Nephron (organoid): ENCODE measurements around the gene LIN54.
A peak's percentile ranks its signal among the peaks of the same experiment; 100 is the strongest.

Experiments used
- H3K27ac Mint-ChIP-seq, 3 experiments: 2 replicates each; pipeline ENCODE4 v1.8.0; 2020; ENCODE audit warnings: mixed read lengths in 3 of 3, mild to moderate bottlenecking in 2 of 3, moderate library complexity in 1 of 3
- H3K27me3 Mint-ChIP-seq: 2 replicates; pipeline ENCODE4 v1.8.0; 2021; ENCODE audit warnings: low read depth, mild to moderate bottlenecking, moderate library complexity, mixed read lengths
- H3K36me3 Mint-ChIP-seq: 2 replicates; pipeline ENCODE4 v1.8.0; 2020; ENCODE audit warnings: low read depth, mixed read lengths
- H3K4me1 Mint-ChIP-seq: 2 replicates; pipeline ENCODE4 v1.8.0; 2020; ENCODE audit warnings: mixed read lengths
- H3K4me3 Mint-ChIP-seq, 3 experiments: 2 replicates each; pipeline ENCODE4 v1.8.0; 2020; ENCODE audit warnings: mild to moderate bottlenecking in 3 of 3, mixed read lengths in 3 of 3, moderate library complexity in 2 of 3
- H3K9me3 Mint-ChIP-seq: 2 replicates; pipeline ENCODE4 v1.8.0; 2020; ENCODE audit warnings: mixed read lengths
- CTCF ChIP-seq, 3 experiments: fragments of 200-600 bp; sonication (generic); IDR thresholded peaks; one replicate each; pipeline ENCODE4 v1.5.0; 2021; ENCODE audit warnings: antibody characterized with exemption in 3 of 3; ENCODE audit not compliant: unreplicated experiment in 3 of 3

The LIN54 gene

DNA sequence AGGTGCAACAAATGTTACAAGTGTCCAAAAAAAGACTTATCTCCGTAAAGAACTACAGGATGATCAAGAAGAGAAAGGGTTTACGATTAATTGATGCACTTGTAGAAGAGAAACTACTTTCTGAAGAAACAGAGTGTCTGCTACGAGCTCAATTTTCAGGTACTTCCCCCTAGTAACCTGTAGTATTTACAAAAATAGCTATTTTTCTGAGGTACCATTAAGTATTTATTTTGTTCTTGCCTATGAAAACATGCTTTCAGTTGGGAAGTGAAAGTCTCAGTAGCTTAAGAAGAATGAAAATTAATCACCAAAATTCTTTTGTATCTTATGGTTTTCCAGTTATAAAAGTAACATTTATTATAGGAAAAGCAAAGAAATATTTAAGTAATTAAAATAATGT lies 104.2 kb downstream of the LIN54 start:
- no peak overlapping the region for H3K4me3 Mint-ChIP-seq
- no peaks in the 10 kb centered on the region for H3K4me1 Mint-ChIP-seq
- H3K27me3 Mint-ChIP-seq = no peaks in the 10 kb centered on the region
- no peak overlapping the region for H3K27ac Mint-ChIP-seq
- peaks cover 23% of the 10 kb centered on the region for H3K36me3 Mint-ChIP-seq
- no peaks in the 10 kb centered on the region for H3K9me3 Mint-ChIP-seq
- no peak for TF ChIP-seq CTCF (IDR thresholded peaks at IDR 0.05; ENCODE audit: unreplicated experiment in 3 of 3)

DNA sequence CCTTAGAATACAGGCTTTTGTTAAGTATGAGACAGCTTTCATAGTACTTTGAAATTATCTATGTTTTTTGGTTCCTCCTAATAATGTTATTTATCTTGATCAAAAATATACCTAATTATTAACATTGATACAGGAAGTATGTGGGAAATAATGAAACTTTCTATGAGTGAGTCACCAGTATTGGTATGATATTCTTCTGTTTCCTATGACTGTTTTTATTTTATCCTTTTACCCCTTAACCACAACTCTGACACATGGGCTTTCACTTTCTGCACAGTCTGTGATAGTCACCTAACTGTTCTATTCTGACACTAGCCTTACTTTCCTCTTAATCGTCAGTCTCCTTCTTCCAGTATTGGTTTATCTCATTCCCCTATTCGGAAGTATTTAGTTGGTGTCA lies 105.4 kb downstream of the LIN54 start:
- Mint-ChIP-seq H3K27ac (no peak overlapping the region), H3K9me3 (no peaks in the 10 kb centered on the region), H3K27me3 (no peaks in the 10 kb centered on the region), H3K36me3 (peaks cover 17% of the 10 kb centered on the region), H3K4me1 (no peaks in the 10 kb centered on the region), H3K4me3 (peak overlapping the region in 1 of 3 experiments; percentile 18)
- no peak for TF ChIP-seq CTCF (IDR thresholded peaks at IDR 0.05; ENCODE audit: unreplicated experiment in 3 of 3)

DNA sequence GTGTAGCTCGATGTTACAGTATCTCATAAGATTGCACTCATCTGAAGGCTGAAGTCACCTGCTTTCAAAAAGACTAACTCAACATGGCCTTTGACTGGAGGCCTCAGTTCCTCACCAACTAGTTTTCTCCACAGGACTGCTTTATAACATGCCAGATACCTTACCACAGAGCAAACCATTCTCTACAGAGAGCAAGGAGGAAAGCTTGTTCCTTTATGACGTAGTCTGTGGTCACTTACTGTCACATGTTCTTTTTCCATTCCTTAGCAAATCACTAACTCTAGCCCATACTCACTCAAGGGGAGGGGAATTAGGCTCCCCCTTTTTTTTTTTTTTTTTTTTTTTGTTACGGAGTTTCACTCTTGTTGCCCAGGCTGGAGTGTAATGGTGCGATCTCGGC lies 106.9 kb downstream of the LIN54 start:
- Mint-ChIP-seq H3K36me3 (peaks cover 13% of the 10 kb centered on the region), H3K9me3 (no peaks in the 10 kb centered on the region), H3K4me1 (no peaks in the 10 kb centered on the region), H3K27ac (peak overlapping the region in 1 of 3 experiments; percentile 18), H3K27me3 (no peaks in the 10 kb centered on the region), H3K4me3 (peak overlapping the region in 2 of 3 experiments; percentile 35 to 45)
- no peak for TF ChIP-seq CTCF (IDR thresholded peaks at IDR 0.05; ENCODE audit: unreplicated experiment in 3 of 3)

GRCh38 chr4:82901183-82901718 lies 109.4 kb downstream of the LIN54 start:
- no peak for TF ChIP-seq CTCF (IDR thresholded peaks at IDR 0.05; ENCODE audit: unreplicated experiment in 3 of 3)
- Mint-ChIP-seq H3K36me3 (peaks cover 12% of the 10 kb centered on the region), H3K4me3 (no peak overlapping the region), H3K27ac (no peak overlapping the region), H3K27me3 (no peaks in the 10 kb centered on the region), H3K4me1 (peaks cover 15% of the 10 kb centered on the region), H3K9me3 (no peaks in the 10 kb centered on the region)

DNA sequence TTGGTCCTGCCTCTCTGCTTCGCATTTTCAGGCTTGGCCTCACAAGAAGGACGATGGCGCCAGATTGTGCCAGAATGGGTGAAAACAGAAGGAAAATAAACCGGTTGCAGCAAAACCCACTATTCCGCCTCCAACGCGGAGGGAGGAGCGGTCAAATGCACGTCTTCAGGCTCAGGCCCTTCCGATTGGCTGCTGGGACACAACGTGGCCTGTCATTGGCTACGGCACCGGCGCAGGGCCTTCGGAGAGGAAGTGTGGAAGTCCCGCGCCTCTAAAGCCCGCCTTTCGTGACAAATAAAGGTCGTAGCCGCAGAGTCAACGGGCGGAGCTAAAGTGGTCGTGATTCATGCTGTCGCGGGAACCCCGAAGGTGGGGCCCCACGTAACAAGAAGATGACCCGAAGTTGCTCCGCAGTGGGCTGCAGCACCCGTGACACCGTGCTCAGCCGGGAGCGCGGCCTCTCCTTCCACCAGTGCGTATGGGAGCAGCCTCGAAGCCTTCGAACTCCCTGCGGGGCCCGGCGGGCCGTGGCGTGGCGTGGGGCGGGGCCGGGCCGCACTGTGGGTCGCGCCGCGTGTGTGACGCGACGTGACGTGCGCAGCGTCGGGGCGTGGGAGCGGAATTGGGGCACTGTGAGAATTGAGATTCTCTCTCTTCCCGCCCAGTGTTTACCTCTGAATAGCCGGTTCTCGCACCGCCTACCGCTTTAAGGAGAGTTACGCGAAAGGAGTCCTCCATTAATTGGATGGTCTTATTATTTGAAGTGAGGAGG lies 110.0 kb downstream of the LIN54 start, which contains the start of gene THAP9:
THAP9 (plus strand) TSS at position 325 of the 772 bp plus-strand sequence; CDS start at position 393, 68 bp downstream.
- Mint-ChIP-seq H3K9me3 (no peaks in the 10 kb centered on the region), H3K4me3 (no peak within 1 kb of the TSS), H3K36me3 (peaks cover 13% of the 10 kb centered on the region), H3K27ac (no peak within 1 kb of the TSS), H3K4me1 (peaks cover 15% of the 10 kb centered on the region), H3K27me3 (no peaks in the 10 kb centered on the region)
- no peak for TF ChIP-seq CTCF (IDR thresholded peaks at IDR 0.05; ENCODE audit: unreplicated experiment in 3 of 3)

GRCh38 chr4:82900066-82900410 lies 110.6 kb downstream of the LIN54 start:
- Mint-ChIP-seq H3K27me3 (no peaks in the 10 kb centered on the region), H3K27ac (no peak overlapping the region), H3K36me3 (peaks cover 11% of the 10 kb centered on the region)

More at GRCh38 chr4:82900066-82900410, 110.6 kb downstream of the LIN54 start:
- Mint-ChIP-seq H3K9me3 (no peaks in the 10 kb centered on the region), H3K4me1 (peaks cover 15% of the 10 kb centered on the region), H3K4me3 (no peak overlapping the region)
- TF ChIP-seq CTCF (IDR thresholded peaks at IDR 0.05; ENCODE audit: unreplicated experiment in 3 of 3) = no peak
